ENCODE measurements around the gene ZNF730. TPM values are rescaled to one million over a fixed set of nuclear protein-coding genes. Genes with fewer than 3 reads are reported as not detected.
"Not testable (repeated sequence)": the region's sequence is repeated elsewhere in the genome, so short reads cannot be mapped to it uniquely, and the experiment has no call there.

Gene ZNF730
- total RNA-seq, 3 donors from 2014 or later, result 0.32 to 3.6 (median 3.5) TPM

- Histone ChIP-seq H3K9me3 (no peaks in the 10 kb centered on the region), H3K4me1 (no peaks in the 10 kb centered on the region), H3K4me3 (no peak overlapping the region), H3K27ac (no peak overlapping the region), H3K27me3 (no peaks in the 10 kb centered on the region), H3K36me3 (no peaks in the 10 kb centered on the region)
- no peak for DNase-seq (ENCODE audit: low spot score in 2 of 2)
- intact Hi-C loops (cut with DNase I; ENCODE audit: low total_unique reads), result no loop called here
- TF ChIP-seq POLR2AphosphoS5 (IDR thresholded peaks at IDR 0.05), result no peak
- TF ChIP-seq POLR2A (IDR thresholded peaks at IDR 0.05), result no peak
- no peak for TF ChIP-seq CTCF (IDR thresholded peaks at IDR 0.05)
These were observed 15.6 kb upstream of the ZNF730 start for GRCh38 chr19:23101241-23101640.

- Histone ChIP-seq H3K4me1 (no peaks in the 10 kb centered on the region), H3K27ac (no peak overlapping the region), H3K36me3 (no peaks in the 10 kb centered on the region), H3K4me3 (no peak overlapping the region), H3K9me3 (no peaks in the 10 kb centered on the region), H3K27me3 (no peaks in the 10 kb centered on the region)
- no peak for TF ChIP-seq POLR2A (IDR thresholded peaks at IDR 0.05)
- no peak for TF ChIP-seq CTCF (IDR thresholded peaks at IDR 0.05)
- TF ChIP-seq POLR2AphosphoS5 (IDR thresholded peaks at IDR 0.05), result no peak
- intact Hi-C loops (cut with DNase I; ENCODE audit: low total_unique reads), result no loop called here
- no peak for DNase-seq (ENCODE audit: low spot score in 2 of 2)
These were observed 1.6 kb downstream of the ZNF730 start for GRCh38 chr19:23118400-23118799.

GRCh38 chr19:23134211-23134610 is 17.4 kb downstream of the ZNF730 start:
- H3K4me3 ChIP-seq; intact Hi-C loops (cut with DNase I; ENCODE audit: low total_unique reads): not testable (repeated sequence)

GRCh38 chr19:23145617-23146415 is 29.0 kb downstream of the ZNF730 start:
- DNase-seq (ENCODE audit: low spot score in 2 of 2), result no peak
- intact Hi-C loops (cut with DNase I; ENCODE audit: low total_unique reads), result no loop called here
- Histone ChIP-seq H3K4me1 (no peaks in the 10 kb centered on the region), H3K27ac (no peak overlapping the region), H3K27me3 (no peaks in the 10 kb centered on the region), H3K4me3 (no peak overlapping the region), H3K36me3 (no peaks in the 10 kb centered on the region), H3K9me3 (peaks cover 25 to 64% of the 10 kb centered on the region in 2 donors)
- no peak for TF ChIP-seq POLR2AphosphoS5 (IDR thresholded peaks at IDR 0.05)
- no peak for TF ChIP-seq POLR2A (IDR thresholded peaks at IDR 0.05)
- no peak for TF ChIP-seq CTCF (IDR thresholded peaks at IDR 0.05)

More at GRCh38 chr19:23134211-23134610, 17.4 kb downstream of the ZNF730 start:
- not testable (repeated sequence) for DNase-seq (ENCODE audit: low spot score in 2 of 2); H3K36me3 ChIP-seq; H3K27me3 ChIP-seq; H3K4me1 ChIP-seq; H3K27ac ChIP-seq
- peaks cover 0 to 11% of the 10 kb centered on the region in 2 donors for H3K9me3 ChIP-seq

GRCh38 chr19:23160766-23161165 is 43.9 kb downstream of the ZNF730 start:
- Histone ChIP-seq H3K27me3 (no peaks in the 10 kb centered on the region), H3K27ac (no peak overlapping the region), H3K9me3 (peaks cover 4 to 12% of the 10 kb centered on the region in 2 donors), H3K4me3 (no peak overlapping the region), H3K36me3 (no peaks in the 10 kb centered on the region), H3K4me1 (no peaks in the 10 kb centered on the region)
- intact Hi-C loops (cut with DNase I; ENCODE audit: low total_unique reads), result no loop called here
- TF ChIP-seq POLR2A (IDR thresholded peaks at IDR 0.05), result no peak
- no peak for TF ChIP-seq POLR2AphosphoS5 (IDR thresholded peaks at IDR 0.05)
- TF ChIP-seq CTCF (IDR thresholded peaks at IDR 0.05), result no peak
- no peak for DNase-seq (ENCODE audit: low spot score in 2 of 2)

GRCh38 chr19:23168286-23168685 is 51.5 kb downstream of the ZNF730 start:
- intact Hi-C loops (cut with DNase I; ENCODE audit: low total_unique reads); H3K4me3 ChIP-seq; DNase-seq (ENCODE audit: low spot score in 2 of 2); H3K27me3 ChIP-seq; H3K4me1 ChIP-seq; H3K36me3 ChIP-seq; H3K27ac ChIP-seq; H3K9me3 ChIP-seq: not testable (repeated sequence)
